Measurements from ENCODE around the gene ATP10A. TPM values are rescaled to one million over a fixed set of nuclear protein-coding genes. Genes with fewer than 3 reads are reported as not detected.

ATP10A gene
- total and polyA plus RNA-seq, 12 donors, result 0.67 to 31.8 (median 16.1) TPM

GRCh38 chr15:25824618-25825017, 38.5 kb downstream of the ATP10A start:
- H3K27ac ChIP-seq, result no peak overlapping the region
- no peaks in the 10 kb centered on the region for H3K4me1 ChIP-seq (replicated peaks in 1 of 2)
- H3K4me3 ChIP-seq, result no peak overlapping the region
- intact Hi-C loops (cut with DNase I), result no loop called here
- H3K36me3 ChIP-seq (replicated peaks in 1 of 2), result no peaks in the 10 kb centered on the region
- H3K27me3 ChIP-seq, result no peaks in the 10 kb centered on the region
- H3K9me3 ChIP-seq (replicated peaks in 1 of 3), result peaks cover 0 to 8% (median 0%) of the 10 kb centered on the region in 3 donors
- TF ChIP-seq CTCF (IDR thresholded peaks at IDR 0.05) (no peak), POLR2A (IDR thresholded peaks at IDR 0.05) (no peak)
- DNase-seq, result no peak
- WGBS, 4 donors, result 73 to 76% (median 75%) methylated on average over 6 of the region's 6 CpGs

- intact Hi-C loops (cut with DNase I), result no loop called here
- no peaks in the 10 kb centered on the region for H3K27me3 ChIP-seq
- H3K36me3 ChIP-seq (replicated peaks in 1 of 2), result no peaks in the 10 kb centered on the region
- no peak overlapping the region for H3K4me3 ChIP-seq
- H3K4me1 ChIP-seq (replicated peaks in 1 of 2), result no peaks in the 10 kb centered on the region
- no peak for TF ChIP-seq CTCF (IDR thresholded peaks at IDR 0.05)
- TF ChIP-seq POLR2A (IDR thresholded peaks at IDR 0.05), result no peak
- H3K27ac ChIP-seq, result no peak overlapping the region
- 75 to 80% (median 77%) methylated on average over 3 of the region's 3 CpGs for WGBS, 4 donors
- DNase-seq, result no peak
- no peaks in the 10 kb centered on the region for H3K9me3 ChIP-seq (replicated peaks in 1 of 3)
Measured at GRCh38 chr15:25812845-25813244, 50.3 kb downstream of the ATP10A start.

GRCh38 chr15:25812073-25812472, 51.1 kb downstream of the ATP10A start:
- Histone ChIP-seq H3K4me3 (no peak overlapping the region), H3K27me3 (no peaks in the 10 kb centered on the region), H3K27ac (no peak overlapping the region), H3K4me1 (replicated peaks in 1 of 2) (no peaks in the 10 kb centered on the region), H3K9me3 (replicated peaks in 1 of 3) (no peaks in the 10 kb centered on the region), H3K36me3 (replicated peaks in 1 of 2) (no peaks in the 10 kb centered on the region)
- no peak for DNase-seq
- WGBS, 4 donors, result 80 to 86% (median 85%) methylated on average over 4 of the region's 4 CpGs
- intact Hi-C loops (cut with DNase I), result no loop called here
- no peak for TF ChIP-seq CTCF (IDR thresholded peaks at IDR 0.05)
- TF ChIP-seq POLR2A (IDR thresholded peaks at IDR 0.05), result no peak

- Histone ChIP-seq H3K36me3 (replicated peaks in 1 of 2) (no peaks in the 10 kb centered on the region), H3K9me3 (replicated peaks in 1 of 3) (no peaks in the 10 kb centered on the region), H3K27me3 (no peaks in the 10 kb centered on the region), H3K27ac (no peak overlapping the region), H3K4me3 (no peak overlapping the region), H3K4me1 (replicated peaks in 1 of 2) (no peaks in the 10 kb centered on the region)
- intact Hi-C loops (cut with DNase I), result no loop called here
- TF ChIP-seq CTCF (IDR thresholded peaks at IDR 0.05), result no peak
- TF ChIP-seq POLR2A (IDR thresholded peaks at IDR 0.05), result no peak
- WGBS, 4 donors, result 70 to 74% (median 74%) methylated on average over 9 of the region's 9 CpGs
- no peak for DNase-seq
Measured at GRCh38 chr15:25811481-25811906, 51.6 kb downstream of the ATP10A start.

Data from adrenal gland (tissue), 12 donors.